SK-N-SH (cell line): ENCODE measurements around the gene COL23A1. TPM values are rescaled to one million over a fixed set of nuclear protein-coding genes. Genes with fewer than 3 reads are reported as not detected.

Source experiments
- CTCF ChIA-PET: fragments of 300-600, 350-600 bp; formaldehyde crosslinking; extraction: SDS; loops from one replicate; lab custom pipeline; 2021; lab: Yijun Ruan, JAX
- POLR2A ChIA-PET: fragments of 350-600 bp; sonication (Branson Sonifier 250); formaldehyde crosslinking; extraction: SDS; loops from one replicate; lab custom pipeline; 2020; ENCODE audit warnings: antibody characterized with exemption, inconsistent platforms; lab: Yijun Ruan, JAX
- DNase-seq: peaks from one replicate; pipeline ENCODE4 v3.0.0; 2012
- H2AFZ ChIP-seq: fragments of 200-600 bp; sonication (generic); 2 replicates; pipeline ENCODE4 v1.8.1; 2016; ENCODE audit warnings: antibody characterized with exemption, mild to moderate bottlenecking, low read depth
- H3F3A ChIP-seq: fragments of 200-600 bp; sonication (generic); replicated peaks from 2 replicates; pipeline ENCODE3; 2016; ENCODE audit warnings: antibody characterized with exemption, mild to moderate bottlenecking; ENCODE audit not compliant: insufficient read depth
- H3K27ac ChIP-seq, 2 experiments: fragments of 200-500 bp in 1 of 2; fragments of 200-600 bp in 1 of 2; sonication (Bioruptor generic) in 1 of 2; sonication (generic), shearing (Covaris generic) in 1 of 2; 2 replicates each; pipeline versions ENCODE4 v1.5.1 to v1.6.1; 2014 to 2016; ENCODE audit warnings: low read depth in 2 of 2, inconsistent platforms in 1 of 2, low read length in 1 of 2, mild to moderate bottlenecking in 1 of 2, mixed read lengths in 1 of 2
- H3K27me3 ChIP-seq: fragments of 200-600 bp; sonication (generic), shearing (Covaris generic); 2 replicates; pipeline ENCODE4 v1.6.1; 2016; ENCODE audit warnings: mixed run types; ENCODE audit not compliant: insufficient read depth
- H3K36me3 ChIP-seq, 2 experiments: fragments of 200-500 bp in 1 of 2; fragments of 200-600 bp in 1 of 2; sonication (Bioruptor generic) in 1 of 2; sonication (generic) in 1 of 2; replicated peaks in 1 of 2; 2 replicates each; pipeline versions ENCODE3 to v1.5.1; 2014 to 2016; ENCODE audit warnings: low read length in 1 of 2, mild to moderate bottlenecking in 1 of 2; ENCODE audit not compliant: insufficient read depth in 2 of 2, control insufficient read depth in 1 of 2
- H3K4me1 ChIP-seq, 2 experiments: fragments of 200-500 bp in 1 of 2; fragments of 200-600 bp in 1 of 2; sonication (Bioruptor generic) in 1 of 2; sonication (generic), shearing (Covaris generic) in 1 of 2; 2 replicates each; pipeline versions ENCODE4 v1.5.1 to v1.6.1; 2014 to 2016; ENCODE audit warnings: low read depth in 1 of 2, low read length in 1 of 2, mixed run types in 1 of 2; ENCODE audit not compliant: insufficient read depth in 2 of 2, control insufficient read depth in 1 of 2
- H3K4me2 ChIP-seq: fragments of 200-600 bp; sonication (generic), shearing (Covaris generic); 2 replicates; pipeline ENCODE4 v1.6.1; 2017; ENCODE audit warnings: mixed run types
- H3K4me3 ChIP-seq, 2 experiments: fragments of 200-500 bp in 1 of 2; fragments of 200-600 bp in 1 of 2; sonication (Bioruptor generic) in 1 of 2; sonication (generic), shearing (Covaris generic) in 1 of 2; 2 replicates each; pipeline versions ENCODE4 v1.5.1 to v1.8.1; 2014 to 2016; ENCODE audit warnings: low read depth in 2 of 2, inconsistent platforms in 1 of 2, low read length in 1 of 2, mild to moderate bottlenecking in 1 of 2, mixed read lengths in 1 of 2, moderate library complexity in 1 of 2
- H3K79me2 ChIP-seq: fragments of 200-600 bp; sonication (generic); 2 replicates; pipeline ENCODE4 v1.8.1; 2017; ENCODE audit warnings: mild to moderate bottlenecking; ENCODE audit not compliant: insufficient read depth
- H3K9ac ChIP-seq: fragments of 200-600 bp; sonication (generic); 2 replicates; pipeline ENCODE4 v1.6.1; 2017; ENCODE audit warnings: mixed run types
- H3K9me2 ChIP-seq: fragments of 200-600 bp; sonication (generic); 2 replicates; pipeline ENCODE4 v1.6.1; 2017; ENCODE audit warnings: mixed run types
- H3K9me3 ChIP-seq: fragments of 200-600 bp; sonication (generic); 2 replicates; pipeline ENCODE4 v1.6.1; 2017; ENCODE audit warnings: mixed run types, mild to moderate bottlenecking, moderate library complexity
- H4K20me1 ChIP-seq: fragments of 200-600 bp; sonication (generic); 2 replicates; pipeline ENCODE4 v1.6.1; 2017; ENCODE audit warnings: mild to moderate bottlenecking, mixed run types; ENCODE audit not compliant: insufficient read depth
- GATA2 ChIP-seq: sonication (generic); formaldehyde crosslinking; IDR thresholded peaks from 2 replicates; pipeline ENCODE4 v1.5.0; 2020; ENCODE audit warnings: mild to moderate bottlenecking, missing genetic modification reagents
- MEF2A ChIP-seq: IDR thresholded peaks from 2 replicates; pipeline ENCODE4 v1.4.0; 2012; ENCODE audit warnings: low read depth, borderline replicate concordance
- MXI1 ChIP-seq: IDR thresholded peaks from 2 replicates; pipeline ENCODE4 v1.6.1; 2012; ENCODE audit warnings: mild to moderate bottlenecking, low read depth, low read length, improper control_type of control experiment
- NRF1 ChIP-seq: IDR thresholded peaks from 2 replicates; pipeline ENCODE4 v1.6.1; 2012; ENCODE audit warnings: low read depth, mild to moderate bottlenecking, low read length
- RAD21 ChIP-seq: IDR thresholded peaks from 2 replicates; pipeline ENCODE4 v1.6.1; 2012; ENCODE audit warnings: mild to moderate bottlenecking, low read length
- RCOR1 ChIP-seq: fragments of 150-350 bp; IDR thresholded peaks from 2 replicates; pipeline ENCODE4 v1.6.1; 2017; ENCODE audit warnings: antibody characterized with exemption, low read length
- RXRA ChIP-seq: IDR thresholded peaks from 2 replicates; pipeline ENCODE4 v1.4.0; 2012; ENCODE audit warnings: low read depth, mild to moderate bottlenecking, borderline replicate concordance
- SIN3A ChIP-seq: IDR thresholded peaks from 2 replicates; pipeline ENCODE4 v1.6.1; 2012; ENCODE audit warnings: low read depth, mild to moderate bottlenecking, low read length, moderate library complexity, borderline replicate concordance
- SMC3 ChIP-seq: IDR thresholded peaks from 2 replicates; pipeline ENCODE4 v1.6.1; 2012; ENCODE audit warnings: low read depth, low read length, improper control_type of control experiment
- TCF12 ChIP-seq: IDR thresholded peaks from 2 replicates; pipeline ENCODE4 v1.4.0; 2012
- YY1 ChIP-seq: IDR thresholded peaks from 2 replicates; pipeline ENCODE4 v1.4.0; 2012; ENCODE audit warnings: low read depth, mild to moderate bottlenecking
- WGBS: methylation state at CpG from one replicate; pipeline ENCODE4 v1.1.6; 2017; ENCODE audit warnings: low lambda C conversion rate; 5-methylcytosine and 5-hydroxymethylcytosine counted together
- polyA plus RNA-seq, 3 experiments: library from polyadenylated mRNA; depleted of rRNA; stranded (reverse); fragments of >200 nt; gene quantifications; 2 replicates each; pipeline ENCODE4 v1.2.3, GENCODE V29; 2012
- TF ChIP-seq, protein P1 (sequence below): IDR thresholded peaks from 2 replicates; pipeline ENCODE4 v1.4.0; 2012; ENCODE audit warnings: low read depth
- TF ChIP-seq, protein P2 (sequence below): IDR thresholded peaks from 2 replicates; pipeline ENCODE4; 2012
- TF ChIP-seq, protein P3 (sequence below): fragments of 150-350 bp; IDR thresholded peaks from 2 replicates; pipeline ENCODE4 v1.6.1; 2017; ENCODE audit warnings: antibody characterized with exemption, low read length, low read depth, borderline replicate concordance
- TF ChIP-seq, protein P4 (sequence below): IDR thresholded peaks from 2 replicates; pipeline ENCODE4 v1.4.0; 2012; ENCODE audit warnings: low read depth, borderline replicate concordance
- TF ChIP-seq, protein P5 (sequence below): IDR thresholded peaks from 2 replicates; pipeline ENCODE4 v1.6.1; 2012; ENCODE audit warnings: mild to moderate bottlenecking, low read depth, low read length, moderate library complexity

Gene COL23A1
- polyA plus RNA-seq, 1 of the 3 experiments (the other 2 are of a cell fraction), result 0.10 TPM

DNA sequence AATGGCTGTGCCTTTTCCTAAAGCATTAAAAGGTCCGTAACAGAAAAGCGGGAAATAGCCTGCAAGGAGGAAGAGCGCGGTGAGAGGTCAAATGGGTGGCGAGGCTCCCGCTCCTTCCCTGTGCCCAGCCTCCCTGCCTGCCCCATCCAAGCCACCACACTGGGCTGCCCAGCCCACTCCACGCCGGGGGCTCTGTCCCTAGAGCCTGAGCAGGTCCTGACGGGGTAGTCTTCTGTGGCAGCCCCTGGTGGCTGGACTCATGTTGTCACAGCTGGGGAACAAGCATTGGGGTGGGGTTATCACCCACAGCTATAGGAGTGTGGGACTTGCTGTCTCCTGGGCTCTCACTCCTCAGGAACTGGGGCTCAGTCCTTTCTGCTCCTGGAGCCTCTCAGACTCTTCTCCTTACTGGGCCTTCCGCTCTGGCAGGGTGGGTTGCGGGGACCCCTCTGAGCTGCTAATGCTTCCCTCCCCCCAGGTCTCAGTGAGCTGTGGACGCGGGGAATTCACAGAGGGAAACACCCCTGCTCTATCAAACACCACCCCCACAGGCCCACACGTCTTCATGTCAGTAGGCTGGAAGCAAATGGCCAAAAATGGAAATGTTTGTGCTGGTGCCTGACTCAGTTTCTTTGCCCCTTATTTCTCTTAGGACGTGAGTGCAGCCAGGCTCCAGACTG lies 205.2 kb downstream of the COL23A1 start:
- H2AFZ ChIP-seq, result no peak overlapping the region
- POLR2A ChIA-PET, result no interaction called here
- no peaks in the 10 kb centered on the region for H3K79me2 ChIP-seq
- no peaks in the 10 kb centered on the region for H3K27me3 ChIP-seq
- H3K4me2 ChIP-seq, result no peak overlapping the region
- H3K4me1 ChIP-seq, result peaks cover 0 to 89% of the 10 kb centered on the region in 2 experiments; a peak in 1 of 4 replicates
- no peaks in the 10 kb centered on the region for H3K9me3 ChIP-seq
- H3K9me2 ChIP-seq, result no peaks in the 10 kb centered on the region
- H3F3A ChIP-seq, result no peaks in the 10 kb centered on the region
- TF ChIP-seq SIN3A (no peak), TCF12 (no peak), MXI1 (no peak), RCOR1 (no peak), NRF1 (no peak), SMC3 (no peak), GATA2 (CRISPR knock-in tag) (no peak)
- TF ChIP-seq, protein P1, sequence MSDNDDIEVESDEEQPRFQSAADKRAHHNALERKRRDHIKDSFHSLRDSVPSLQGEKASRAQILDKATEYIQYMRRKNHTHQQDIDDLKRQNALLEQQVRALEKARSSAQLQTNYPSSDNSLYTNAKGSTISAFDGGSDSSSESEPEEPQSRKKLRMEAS, result no peak
- TF ChIP-seq, protein P2, sequence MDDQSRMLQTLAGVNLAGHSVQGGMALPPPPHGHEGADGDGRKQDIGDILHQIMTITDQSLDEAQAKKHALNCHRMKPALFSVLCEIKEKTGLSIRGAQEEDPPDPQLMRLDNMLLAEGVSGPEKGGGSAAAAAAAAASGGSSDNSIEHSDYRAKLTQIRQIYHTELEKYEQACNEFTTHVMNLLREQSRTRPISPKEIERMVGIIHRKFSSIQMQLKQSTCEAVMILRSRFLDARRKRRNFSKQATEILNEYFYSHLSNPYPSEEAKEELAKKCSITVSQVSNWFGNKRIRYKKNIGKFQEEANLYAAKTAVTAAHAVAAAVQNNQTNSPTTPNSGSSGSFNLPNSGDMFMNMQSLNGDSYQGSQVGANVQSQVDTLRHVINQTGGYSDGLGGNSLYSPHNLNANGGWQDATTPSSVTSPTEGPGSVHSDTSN, result no peak
- TF ChIP-seq, protein P3, sequence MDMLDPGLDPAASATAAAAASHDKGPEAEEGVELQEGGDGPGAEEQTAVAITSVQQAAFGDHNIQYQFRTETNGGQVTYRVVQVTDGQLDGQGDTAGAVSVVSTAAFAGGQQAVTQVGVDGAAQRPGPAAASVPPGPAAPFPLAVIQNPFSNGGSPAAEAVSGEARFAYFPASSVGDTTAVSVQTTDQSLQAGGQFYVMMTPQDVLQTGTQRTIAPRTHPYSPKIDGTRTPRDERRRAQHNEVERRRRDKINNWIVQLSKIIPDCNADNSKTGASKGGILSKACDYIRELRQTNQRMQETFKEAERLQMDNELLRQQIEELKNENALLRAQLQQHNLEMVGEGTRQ, result no peak
- TF ChIP-seq, all 33 proteins: peak for 0
- no peaks in the 10 kb centered on the region for H3K36me3 ChIP-seq
- WGBS, result 54% methylated on average over 10 of the region's 15 CpGs
- no peak overlapping the region for H3K9ac ChIP-seq
- no peak overlapping the region for H3K4me3 ChIP-seq
- H4K20me1 ChIP-seq, result no peaks in the 10 kb centered on the region
- H3K27ac ChIP-seq, result peak overlapping the region in 1 of 2 experiments; percentile 12; a peak in 1 of 4 replicates
- CTCF ChIA-PET, result interaction anchor here (1.0 to 1.7 kb wide), 3 partner anchors 25 to 150 kb away, joined by 3 to 4 read pairs (median 3); no protein-coding TSS in a partner anchor
- peak; percentile 55 for DNase-seq

DNA sequence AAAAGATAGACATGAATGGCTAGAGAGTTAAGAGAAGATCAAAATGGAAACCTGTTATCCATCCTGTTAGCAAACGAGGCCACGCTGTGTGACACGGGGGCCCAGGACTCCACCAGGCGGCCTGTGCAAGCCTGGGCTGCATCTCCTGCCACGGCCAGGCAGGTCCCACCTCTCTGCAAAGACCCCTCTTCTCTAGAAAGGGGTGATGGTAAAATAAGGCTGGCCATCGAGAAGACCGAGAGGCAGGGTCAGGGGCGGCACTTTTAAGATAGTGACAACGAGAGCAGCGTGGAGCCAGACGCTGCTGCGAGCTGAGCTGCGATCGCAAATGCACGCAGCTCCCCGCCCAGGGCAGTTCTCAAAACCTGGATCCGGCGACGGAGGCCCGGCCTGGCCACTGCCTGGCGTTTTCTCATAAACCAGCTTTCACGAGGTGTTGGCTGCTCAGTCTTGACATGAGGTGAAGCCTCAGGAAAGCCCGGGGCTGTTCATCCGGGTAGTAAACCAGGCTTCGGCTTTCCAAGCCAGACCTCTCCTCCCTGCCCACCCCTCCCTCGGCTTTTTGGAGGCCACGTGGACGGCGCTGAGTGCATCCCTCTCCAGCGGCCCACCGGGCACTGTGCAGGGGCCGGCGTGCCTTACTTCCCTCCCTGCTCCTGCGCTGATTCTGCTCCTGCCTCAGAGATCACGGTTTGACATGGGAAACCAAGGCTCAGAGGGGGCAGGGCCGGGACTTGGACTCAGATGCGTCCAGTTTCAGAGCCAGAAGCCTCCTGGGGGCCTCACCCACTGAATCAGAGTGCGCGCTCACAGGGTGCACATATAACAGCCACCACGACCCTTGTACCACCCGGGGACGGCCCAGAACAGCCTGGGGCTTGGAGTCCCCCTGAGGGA lies 206.0 kb downstream of the COL23A1 start:
- H3K9ac ChIP-seq, result no peak overlapping the region
- no peak for DNase-seq
- TF ChIP-seq MEF2A, result no peak
- TF ChIP-seq, protein P1, result no peak
- TF ChIP-seq MXI1, result no peak
- no peak for TF ChIP-seq SMC3
- no peak for TF ChIP-seq YY1
- TF ChIP-seq, protein P4, sequence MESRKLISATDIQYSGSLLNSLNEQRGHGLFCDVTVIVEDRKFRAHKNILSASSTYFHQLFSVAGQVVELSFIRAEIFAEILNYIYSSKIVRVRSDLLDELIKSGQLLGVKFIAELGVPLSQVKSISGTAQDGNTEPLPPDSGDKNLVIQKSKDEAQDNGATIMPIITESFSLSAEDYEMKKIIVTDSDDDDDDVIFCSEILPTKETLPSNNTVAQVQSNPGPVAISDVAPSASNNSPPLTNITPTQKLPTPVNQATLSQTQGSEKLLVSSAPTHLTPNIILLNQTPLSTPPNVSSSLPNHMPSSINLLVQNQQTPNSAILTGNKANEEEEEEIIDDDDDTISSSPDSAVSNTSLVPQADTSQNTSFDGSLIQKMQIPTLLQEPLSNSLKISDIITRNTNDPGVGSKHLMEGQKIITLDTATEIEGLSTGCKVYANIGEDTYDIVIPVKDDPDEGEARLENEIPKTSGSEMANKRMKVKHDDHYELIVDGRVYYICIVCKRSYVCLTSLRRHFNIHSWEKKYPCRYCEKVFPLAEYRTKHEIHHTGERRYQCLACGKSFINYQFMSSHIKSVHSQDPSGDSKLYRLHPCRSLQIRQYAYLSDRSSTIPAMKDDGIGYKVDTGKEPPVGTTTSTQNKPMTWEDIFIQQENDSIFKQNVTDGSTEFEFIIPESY, result no peak
- TF ChIP-seq, protein P5, sequence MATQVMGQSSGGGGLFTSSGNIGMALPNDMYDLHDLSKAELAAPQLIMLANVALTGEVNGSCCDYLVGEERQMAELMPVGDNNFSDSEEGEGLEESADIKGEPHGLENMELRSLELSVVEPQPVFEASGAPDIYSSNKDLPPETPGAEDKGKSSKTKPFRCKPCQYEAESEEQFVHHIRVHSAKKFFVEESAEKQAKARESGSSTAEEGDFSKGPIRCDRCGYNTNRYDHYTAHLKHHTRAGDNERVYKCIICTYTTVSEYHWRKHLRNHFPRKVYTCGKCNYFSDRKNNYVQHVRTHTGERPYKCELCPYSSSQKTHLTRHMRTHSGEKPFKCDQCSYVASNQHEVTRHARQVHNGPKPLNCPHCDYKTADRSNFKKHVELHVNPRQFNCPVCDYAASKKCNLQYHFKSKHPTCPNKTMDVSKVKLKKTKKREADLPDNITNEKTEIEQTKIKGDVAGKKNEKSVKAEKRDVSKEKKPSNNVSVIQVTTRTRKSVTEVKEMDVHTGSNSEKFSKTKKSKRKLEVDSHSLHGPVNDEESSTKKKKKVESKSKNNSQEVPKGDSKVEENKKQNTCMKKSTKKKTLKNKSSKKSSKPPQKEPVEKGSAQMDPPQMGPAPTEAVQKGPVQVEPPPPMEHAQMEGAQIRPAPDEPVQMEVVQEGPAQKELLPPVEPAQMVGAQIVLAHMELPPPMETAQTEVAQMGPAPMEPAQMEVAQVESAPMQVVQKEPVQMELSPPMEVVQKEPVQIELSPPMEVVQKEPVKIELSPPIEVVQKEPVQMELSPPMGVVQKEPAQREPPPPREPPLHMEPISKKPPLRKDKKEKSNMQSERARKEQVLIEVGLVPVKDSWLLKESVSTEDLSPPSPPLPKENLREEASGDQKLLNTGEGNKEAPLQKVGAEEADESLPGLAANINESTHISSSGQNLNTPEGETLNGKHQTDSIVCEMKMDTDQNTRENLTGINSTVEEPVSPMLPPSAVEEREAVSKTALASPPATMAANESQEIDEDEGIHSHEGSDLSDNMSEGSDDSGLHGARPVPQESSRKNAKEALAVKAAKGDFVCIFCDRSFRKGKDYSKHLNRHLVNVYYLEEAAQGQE, result no peak
- TF ChIP-seq RXRA, result no peak
- TF ChIP-seq RAD21, result no peak

More for the DNA sequence above, 206.0 kb downstream of the COL23A1 start:
- H3K9me3 ChIP-seq, result no peaks in the 10 kb centered on the region
- H3K4me2 ChIP-seq, result no peak overlapping the region
- no peaks in the 10 kb centered on the region for H3K79me2 ChIP-seq
- ChIA-PET POLR2A (no interaction called here), CTCF (interaction anchor here (1.5 to 1.7 kb wide), 2 partner anchors 14 to 77 kb away, joined by 4 to 6 read pairs; no protein-coding TSS in a partner anchor)
- H3K9me2 ChIP-seq, result no peaks in the 10 kb centered on the region
- no peaks in the 10 kb centered on the region for H3K36me3 ChIP-seq
- no peak overlapping the region for H3K4me3 ChIP-seq
- H3F3A ChIP-seq, result no peaks in the 10 kb centered on the region
- 69% methylated on average over 25 of the region's 42 CpGs for WGBS
- H2AFZ ChIP-seq, result no peak overlapping the region
- H3K27me3 ChIP-seq, result no peaks in the 10 kb centered on the region
- peaks cover 0 to 81% of the 10 kb centered on the region in 2 experiments; a peak in 1 of 4 replicates for H3K4me1 ChIP-seq
- no peaks in the 10 kb centered on the region for H4K20me1 ChIP-seq
- peak overlapping the region in 1 of 2 experiments; percentile 12; a peak in 1 of 4 replicates for H3K27ac ChIP-seq
